K562 (cell line): Measurements from ENCODE around the gene ZC3H8. TPM values are rescaled to one million over a fixed set of nuclear protein-coding genes. Genes with fewer than 3 reads are reported as not detected.

Source experiments
- CBX8 ChIP-seq: fragments of 200-600 bp; sonication (generic); IDR thresholded peaks from 2 replicates; pipeline ENCODE4 v1.6.1; 2012; ENCODE audit warnings: borderline replicate concordance, mixed run types, low read depth, mild to moderate bottlenecking, moderate library complexity, mixed read lengths, low read length, control low read depth, inconsistent platforms; ENCODE audit not compliant: poor library complexity, severe bottlenecking; ENCODE audit errors: extremely low read depth
- LEF1 ChIP-seq: fragments of 450-650 bp; IDR thresholded peaks from 2 replicates; pipeline ENCODE4 v1.6.1; 2016; ENCODE audit warnings: mild to moderate bottlenecking
- RAD21 ChIP-seq, 2 experiments: fragments of 250-450 bp in 1 of 2; fragments of 450-650 bp in 1 of 2; sonication (Bioruptor Pico) in 1 of 2; formaldehyde crosslinking in 1 of 2; IDR thresholded peaks in 1 of 2; conservative IDR thresholded peaks in 1 of 2; 2 replicates each; pipeline versions ENCODE4 v1.4.0 to v1.8.0; 2020 to 2022; ENCODE audit warnings: mild to moderate bottlenecking in 2 of 2, moderate library complexity in 1 of 2
- RBBP5 ChIP-seq: fragments of 200-600 bp; sonication (generic); IDR thresholded peaks from 2 replicates; pipeline ENCODE4 v1.6.1; 2012; ENCODE audit warnings: borderline replicate concordance, mild to moderate bottlenecking, low read length, control low read depth, inconsistent platforms; ENCODE audit not compliant: insufficient read depth, poor library complexity, severe bottlenecking
- TRIM25 ChIP-seq: fragments of 450-650 bp; IDR thresholded peaks from 2 replicates; pipeline ENCODE4 v1.7.0; 2016; ENCODE audit warnings: borderline replicate concordance
- ZNF12 ChIP-seq: sonication (generic); formaldehyde crosslinking; IDR thresholded peaks from 2 replicates; pipeline ENCODE4 v1.4.0; 2020; ENCODE audit warnings: mild to moderate bottlenecking, missing genetic modification reagents
- ZNF263 ChIP-seq: sonication (generic); formaldehyde crosslinking; IDR thresholded peaks from 2 replicates; pipeline ENCODE4 v1.8.0; 2022; ENCODE audit warnings: mild to moderate bottlenecking, missing genetic modification reagents, borderline replicate concordance
- polyA plus RNA-seq, 8 experiments: library from polyadenylated mRNA; depleted of rRNA in 4 of 8; stranded (reverse) in 5 of 8; unstranded in 3 of 8; fragments of >200 nt; fragmentation: Nextera tagmentation in 2 of 8; fragmentation: Illumina TruSeq in 1 of 8; extraction: Ambion mirVana in 2 of 8; extraction: Trizol in 1 of 8; gene quantifications; 2 replicates each; pipeline versions ENCODE4 v1.2.1 to v1.2.3, GENCODE V29; 2011 to 2014; ENCODE audit warnings: inconsistent platforms in 1 of 8, missing spikeins in 1 of 8
- total RNA-seq, 7 experiments: library from RNA; depleted of rRNA in 6 of 7; stranded (reverse); fragments of >200 nt in 6 of 7; fragmentation: Illumina TruSeq in 2 of 7; extraction: Trizol in 2 of 7; gene quantifications; 2 replicates each; pipeline versions ENCODE4 v1.2.1 to v1.2.3, GENCODE V29; 2011 to 2021; ENCODE audit warnings: low replicate concordance in 1 of 7
- TF ChIP-seq, protein P1 (sequence below): fragments of 450-650 bp; IDR thresholded peaks from 2 replicates; pipeline ENCODE4 v1.6.1; 2016; ENCODE audit warnings: mild to moderate bottlenecking, moderate library complexity

Gene ZC3H8
- total and polyA plus RNA-seq, 9 of the 15 experiments (the other 6 are each of a cell fraction or from before 2014, with no cell fraction given) = 11.6 to 41.5 (median 27.5) TPM

- peak; percentile 47 for TF ChIP-seq RBBP5
- no peak for TF ChIP-seq RAD21 (CRISPR knock-in tag; conservative IDR thresholded peaks at IDR 0.05 in 1 of 2, IDR thresholded peaks at IDR 0.05 in 1 of 2)
- no peak for TF ChIP-seq ZNF12
- no peak for TF ChIP-seq CBX8
- no peak for TF ChIP-seq ZNF263 (CRISPR knock-in tag)
- peak; percentile 9; the same call in 1 of the 2 replicates for TF ChIP-seq LEF1
- TF ChIP-seq, protein P1, sequence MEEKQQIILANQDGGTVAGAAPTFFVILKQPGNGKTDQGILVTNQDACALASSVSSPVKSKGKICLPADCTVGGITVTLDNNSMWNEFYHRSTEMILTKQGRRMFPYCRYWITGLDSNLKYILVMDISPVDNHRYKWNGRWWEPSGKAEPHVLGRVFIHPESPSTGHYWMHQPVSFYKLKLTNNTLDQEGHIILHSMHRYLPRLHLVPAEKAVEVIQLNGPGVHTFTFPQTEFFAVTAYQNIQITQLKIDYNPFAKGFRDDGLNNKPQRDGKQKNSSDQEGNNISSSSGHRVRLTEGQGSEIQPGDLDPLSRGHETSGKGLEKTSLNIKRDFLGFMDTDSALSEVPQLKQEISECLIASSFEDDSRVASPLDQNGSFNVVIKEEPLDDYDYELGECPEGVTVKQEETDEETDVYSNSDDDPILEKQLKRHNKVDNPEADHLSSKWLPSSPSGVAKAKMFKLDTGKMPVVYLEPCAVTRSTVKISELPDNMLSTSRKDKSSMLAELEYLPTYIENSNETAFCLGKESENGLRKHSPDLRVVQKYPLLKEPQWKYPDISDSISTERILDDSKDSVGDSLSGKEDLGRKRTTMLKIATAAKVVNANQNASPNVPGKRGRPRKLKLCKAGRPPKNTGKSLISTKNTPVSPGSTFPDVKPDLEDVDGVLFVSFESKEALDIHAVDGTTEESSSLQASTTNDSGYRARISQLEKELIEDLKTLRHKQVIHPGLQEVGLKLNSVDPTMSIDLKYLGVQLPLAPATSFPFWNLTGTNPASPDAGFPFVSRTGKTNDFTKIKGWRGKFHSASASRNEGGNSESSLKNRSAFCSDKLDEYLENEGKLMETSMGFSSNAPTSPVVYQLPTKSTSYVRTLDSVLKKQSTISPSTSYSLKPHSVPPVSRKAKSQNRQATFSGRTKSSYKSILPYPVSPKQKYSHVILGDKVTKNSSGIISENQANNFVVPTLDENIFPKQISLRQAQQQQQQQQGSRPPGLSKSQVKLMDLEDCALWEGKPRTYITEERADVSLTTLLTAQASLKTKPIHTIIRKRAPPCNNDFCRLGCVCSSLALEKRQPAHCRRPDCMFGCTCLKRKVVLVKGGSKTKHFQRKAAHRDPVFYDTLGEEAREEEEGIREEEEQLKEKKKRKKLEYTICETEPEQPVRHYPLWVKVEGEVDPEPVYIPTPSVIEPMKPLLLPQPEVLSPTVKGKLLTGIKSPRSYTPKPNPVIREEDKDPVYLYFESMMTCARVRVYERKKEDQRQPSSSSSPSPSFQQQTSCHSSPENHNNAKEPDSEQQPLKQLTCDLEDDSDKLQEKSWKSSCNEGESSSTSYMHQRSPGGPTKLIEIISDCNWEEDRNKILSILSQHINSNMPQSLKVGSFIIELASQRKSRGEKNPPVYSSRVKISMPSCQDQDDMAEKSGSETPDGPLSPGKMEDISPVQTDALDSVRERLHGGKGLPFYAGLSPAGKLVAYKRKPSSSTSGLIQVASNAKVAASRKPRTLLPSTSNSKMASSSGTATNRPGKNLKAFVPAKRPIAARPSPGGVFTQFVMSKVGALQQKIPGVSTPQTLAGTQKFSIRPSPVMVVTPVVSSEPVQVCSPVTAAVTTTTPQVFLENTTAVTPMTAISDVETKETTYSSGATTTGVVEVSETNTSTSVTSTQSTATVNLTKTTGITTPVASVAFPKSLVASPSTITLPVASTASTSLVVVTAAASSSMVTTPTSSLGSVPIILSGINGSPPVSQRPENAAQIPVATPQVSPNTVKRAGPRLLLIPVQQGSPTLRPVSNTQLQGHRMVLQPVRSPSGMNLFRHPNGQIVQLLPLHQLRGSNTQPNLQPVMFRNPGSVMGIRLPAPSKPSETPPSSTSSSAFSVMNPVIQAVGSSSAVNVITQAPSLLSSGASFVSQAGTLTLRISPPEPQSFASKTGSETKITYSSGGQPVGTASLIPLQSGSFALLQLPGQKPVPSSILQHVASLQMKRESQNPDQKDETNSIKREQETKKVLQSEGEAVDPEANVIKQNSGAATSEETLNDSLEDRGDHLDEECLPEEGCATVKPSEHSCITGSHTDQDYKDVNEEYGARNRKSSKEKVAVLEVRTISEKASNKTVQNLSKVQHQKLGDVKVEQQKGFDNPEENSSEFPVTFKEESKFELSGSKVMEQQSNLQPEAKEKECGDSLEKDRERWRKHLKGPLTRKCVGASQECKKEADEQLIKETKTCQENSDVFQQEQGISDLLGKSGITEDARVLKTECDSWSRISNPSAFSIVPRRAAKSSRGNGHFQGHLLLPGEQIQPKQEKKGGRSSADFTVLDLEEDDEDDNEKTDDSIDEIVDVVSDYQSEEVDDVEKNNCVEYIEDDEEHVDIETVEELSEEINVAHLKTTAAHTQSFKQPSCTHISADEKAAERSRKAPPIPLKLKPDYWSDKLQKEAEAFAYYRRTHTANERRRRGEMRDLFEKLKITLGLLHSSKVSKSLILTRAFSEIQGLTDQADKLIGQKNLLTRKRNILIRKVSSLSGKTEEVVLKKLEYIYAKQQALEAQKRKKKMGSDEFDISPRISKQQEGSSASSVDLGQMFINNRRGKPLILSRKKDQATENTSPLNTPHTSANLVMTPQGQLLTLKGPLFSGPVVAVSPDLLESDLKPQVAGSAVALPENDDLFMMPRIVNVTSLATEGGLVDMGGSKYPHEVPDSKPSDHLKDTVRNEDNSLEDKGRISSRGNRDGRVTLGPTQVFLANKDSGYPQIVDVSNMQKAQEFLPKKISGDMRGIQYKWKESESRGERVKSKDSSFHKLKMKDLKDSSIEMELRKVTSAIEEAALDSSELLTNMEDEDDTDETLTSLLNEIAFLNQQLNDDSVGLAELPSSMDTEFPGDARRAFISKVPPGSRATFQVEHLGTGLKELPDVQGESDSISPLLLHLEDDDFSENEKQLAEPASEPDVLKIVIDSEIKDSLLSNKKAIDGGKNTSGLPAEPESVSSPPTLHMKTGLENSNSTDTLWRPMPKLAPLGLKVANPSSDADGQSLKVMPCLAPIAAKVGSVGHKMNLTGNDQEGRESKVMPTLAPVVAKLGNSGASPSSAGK = peak; percentile 34; the same call in 1 of the 2 replicates
- TF ChIP-seq TRIM25 = no peak
Measured at GRCh38 chr2:112273349-112273748, 18.5 kb upstream of the ZC3H8 start (continued).
